Osteoblast (primary cell): Measurements from ENCODE around the gene PELO. TPM values are rescaled to one million over a fixed set of nuclear protein-coding genes. Genes with fewer than 3 reads are reported as not detected.

Experiments
- DNase-seq: peaks from one replicate; pipeline ENCODE4 v3.0.0; 2011; ENCODE audit warnings: low spot score, mixed read lengths; ENCODE audit not compliant: insufficient read length; ENCODE audit errors: missing footprints
- H2AFZ ChIP-seq: 2 replicates; pipeline ENCODE4 v1.6.0; 2011; ENCODE audit warnings: mild to moderate bottlenecking, low read length
- H3K27ac ChIP-seq: 2 replicates; pipeline ENCODE4 v1.5.1; 2011; ENCODE audit warnings: mild to moderate bottlenecking, low read depth, low read length, moderate library complexity
- H3K27me3 ChIP-seq: 2 replicates; pipeline ENCODE4 v1.6.0; 2012; ENCODE audit warnings: mild to moderate bottlenecking, control low read depth, inconsistent platforms, low read length, moderate library complexity; ENCODE audit not compliant: insufficient read depth
- H3K36me3 ChIP-seq: 2 replicates; pipeline ENCODE4 v1.5.1; 2011; ENCODE audit warnings: mild to moderate bottlenecking, low read length, control low read depth, moderate library complexity; ENCODE audit not compliant: insufficient read depth
- H3K4me1 ChIP-seq: 2 replicates; pipeline ENCODE4 v1.5.1; 2011; ENCODE audit warnings: mild to moderate bottlenecking, low read length, control low read depth, moderate library complexity; ENCODE audit not compliant: insufficient read depth
- H3K4me2 ChIP-seq: 2 replicates; pipeline ENCODE4 v1.6.0; 2011; ENCODE audit warnings: mild to moderate bottlenecking, low read length; ENCODE audit not compliant: insufficient read depth
- H3K4me3 ChIP-seq: fragments of 200-600 bp; sonication (generic); 3 replicates; pipeline ENCODE4 v1.5.1; 2012; ENCODE audit warnings: mild to moderate bottlenecking, low read length, inconsistent platforms; ENCODE audit not compliant: insufficient read depth
- H3K79me2 ChIP-seq: 2 replicates; pipeline ENCODE4 v1.6.0; 2012; ENCODE audit warnings: mild to moderate bottlenecking, low read length, control low read depth, inconsistent platforms; ENCODE audit not compliant: insufficient read depth
- H3K9me3 ChIP-seq: 2 replicates; pipeline ENCODE4 v1.5.1; 2011; ENCODE audit warnings: low read depth, low read length, control low read depth
- H4K20me1 ChIP-seq: 2 replicates; pipeline ENCODE4 v1.6.0; 2012; ENCODE audit warnings: mild to moderate bottlenecking, low read length, control low read depth; ENCODE audit not compliant: insufficient read depth
- CTCF ChIP-seq: IDR thresholded peaks from 2 replicates; pipeline ENCODE4 v1.5.1; 2011; ENCODE audit warnings: mild to moderate bottlenecking, low read depth, low read length, moderate library complexity; ENCODE audit errors: extremely low read depth
- total RNA-seq: library from RNA; depleted of rRNA; stranded (reverse); fragments of >200 nt; gene quantifications from 2 replicates; pipeline ENCODE4 v1.2.3, GENCODE V29; 2012

The PELO gene
- total RNA-seq, 1 donor = 21.4 TPM

- Histone ChIP-seq H3K27ac (no peak overlapping the region), H3K79me2 (no peaks in the 10 kb centered on the region), H3K4me3 (no peak overlapping the region), H2AFZ (no peak overlapping the region), H4K20me1 (no peaks in the 10 kb centered on the region), H3K27me3 (no peaks in the 10 kb centered on the region), H3K9me3 (no peaks in the 10 kb centered on the region), H3K4me2 (no peak overlapping the region), H3K4me1 (no peaks in the 10 kb centered on the region), H3K36me3 (no peaks in the 10 kb centered on the region)
- TF ChIP-seq CTCF = no peak
- no peak for DNase-seq
Observed at GRCh38 chr5:52829664-52830063, 41.9 kb downstream of the PELO start.

GRCh38 chr5:52830650-52831049 lies 42.9 kb downstream of the PELO start:
- H3K4me2 ChIP-seq = no peak overlapping the region
- H3K9me3 ChIP-seq = no peaks in the 10 kb centered on the region
- no peak overlapping the region for H2AFZ ChIP-seq
- no peaks in the 10 kb centered on the region for H4K20me1 ChIP-seq
- H3K4me3 ChIP-seq = no peak overlapping the region
- no peaks in the 10 kb centered on the region for H3K27me3 ChIP-seq
- no peaks in the 10 kb centered on the region for H3K79me2 ChIP-seq
- no peak for TF ChIP-seq CTCF
- DNase-seq = no peak
- H3K4me1 ChIP-seq = no peaks in the 10 kb centered on the region
- H3K27ac ChIP-seq = no peak overlapping the region
- H3K36me3 ChIP-seq = no peaks in the 10 kb centered on the region

- H3K4me1 ChIP-seq = peaks cover under 1% of the 10 kb centered on the region
- H3K4me3 ChIP-seq = no peak overlapping the region
- no peak for TF ChIP-seq CTCF
- no peaks in the 10 kb centered on the region for H3K9me3 ChIP-seq
- H4K20me1 ChIP-seq = no peaks in the 10 kb centered on the region
- H3K27me3 ChIP-seq = no peaks in the 10 kb centered on the region
- no peak overlapping the region for H3K4me2 ChIP-seq
- H3K36me3 ChIP-seq = no peaks in the 10 kb centered on the region
- peak; percentile 2 for DNase-seq
- no peaks in the 10 kb centered on the region for H3K79me2 ChIP-seq
- peak overlapping the region; percentile 17 for H2AFZ ChIP-seq
- no peak overlapping the region for H3K27ac ChIP-seq
Observed at GRCh38 chr5:52831786-52832511, 44.2 kb downstream of the PELO start.

- H3K4me3 ChIP-seq = no peak overlapping the region
Observed at GRCh38 chr5:52834320-52834719, 46.6 kb downstream of the PELO start.

More at GRCh38 chr5:52834320-52834719, 46.6 kb downstream of the PELO start:
- H3K4me1 ChIP-seq = peaks cover 8% of the 10 kb centered on the region
- no peak overlapping the region for H3K4me2 ChIP-seq
- H3K9me3 ChIP-seq = no peaks in the 10 kb centered on the region
- H3K36me3 ChIP-seq = no peaks in the 10 kb centered on the region
- H4K20me1 ChIP-seq = no peaks in the 10 kb centered on the region
- no peaks in the 10 kb centered on the region for H3K27me3 ChIP-seq
- no peak overlapping the region for H3K27ac ChIP-seq
- no peak for TF ChIP-seq CTCF
- no peak overlapping the region for H2AFZ ChIP-seq
- DNase-seq = no peak
- no peaks in the 10 kb centered on the region for H3K79me2 ChIP-seq
